ENCODE measurements around the gene CYP4F22. TPM values are rescaled to one million over a fixed set of nuclear protein-coding genes. Genes with fewer than 3 reads are reported as not detected.
A peak's percentile ranks its signal among the peaks of the same experiment; 100 is the strongest.

The CYP4F22 gene
- total and polyA plus RNA-seq, 9 of the 15 experiments (the other 6 are each of a cell fraction or from before 2014, with no cell fraction given) = not detected

GRCh38 chr19:15555759-15556633 lies 47.7 kb downstream of the CYP4F22 start (continued):
- 0 out of 2 replicates have a peak, but pooled peaks have one; percentile 17 for TF ChIP-seq AFF4 (CRISPR knock-in tag; IDR thresholded peaks at IDR 0.05)
- no peak for TF ChIP-seq AFF1 (IDR thresholded peaks at IDR 0.05; ENCODE audit: low read depth in 1 of 2, partially characterized antibody in 2 of 2)
- TF ChIP-seq, protein P1, sequence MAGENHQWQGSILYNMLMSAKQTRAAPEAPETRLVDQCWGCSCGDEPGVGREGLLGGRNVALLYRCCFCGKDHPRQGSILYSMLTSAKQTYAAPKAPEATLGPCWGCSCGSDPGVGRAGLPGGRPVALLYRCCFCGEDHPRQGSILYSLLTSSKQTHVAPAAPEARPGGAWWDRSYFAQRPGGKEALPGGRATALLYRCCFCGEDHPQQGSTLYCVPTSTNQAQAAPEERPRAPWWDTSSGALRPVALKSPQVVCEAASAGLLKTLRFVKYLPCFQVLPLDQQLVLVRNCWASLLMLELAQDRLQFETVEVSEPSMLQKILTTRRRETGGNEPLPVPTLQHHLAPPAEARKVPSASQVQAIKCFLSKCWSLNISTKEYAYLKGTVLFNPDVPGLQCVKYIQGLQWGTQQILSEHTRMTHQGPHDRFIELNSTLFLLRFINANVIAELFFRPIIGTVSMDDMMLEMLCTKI (IDR thresholded peaks at IDR 0.05; ENCODE audit: partially characterized antibody) = no peak
- TF ChIP-seq CEBPG (CRISPR knock-in tag; IDR thresholded peaks at IDR 0.05) = no peak
- TF ChIP-seq CEBPG (tag; conservative IDR thresholded peaks at IDR 0.05 in 1 of 2, IDR thresholded peaks at IDR 0.05 in 1 of 2) = no peak
- peak; percentile 27 for TF ChIP-seq KDM5B (IDR thresholded peaks at IDR 0.05; ENCODE audit: insufficient replicate concordance, low read depth, low read length)
- no peak for TF ChIP-seq CHD1 (IDR thresholded peaks at IDR 0.05; ENCODE audit: low read length)
- TF ChIP-seq SMARCE1 (IDR thresholded peaks at IDR 0.05) = no peak
- TF ChIP-seq CBX1 (IDR thresholded peaks at IDR 0.05; ENCODE audit: low read depth) = no peak
- TF ChIP-seq, protein P2, sequence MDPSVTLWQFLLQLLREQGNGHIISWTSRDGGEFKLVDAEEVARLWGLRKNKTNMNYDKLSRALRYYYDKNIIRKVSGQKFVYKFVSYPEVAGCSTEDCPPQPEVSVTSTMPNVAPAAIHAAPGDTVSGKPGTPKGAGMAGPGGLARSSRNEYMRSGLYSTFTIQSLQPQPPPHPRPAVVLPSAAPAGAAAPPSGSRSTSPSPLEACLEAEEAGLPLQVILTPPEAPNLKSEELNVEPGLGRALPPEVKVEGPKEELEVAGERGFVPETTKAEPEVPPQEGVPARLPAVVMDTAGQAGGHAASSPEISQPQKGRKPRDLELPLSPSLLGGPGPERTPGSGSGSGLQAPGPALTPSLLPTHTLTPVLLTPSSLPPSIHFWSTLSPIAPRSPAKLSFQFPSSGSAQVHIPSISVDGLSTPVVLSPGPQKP (CRISPR knock-in tag; IDR thresholded peaks at IDR 0.05) = no peak
- TF ChIP-seq NCOA4 (IDR thresholded peaks at IDR 0.05; ENCODE audit: partially characterized antibody) = no peak
- peak; percentile 20; the same call in 1 of the 2 replicates for TF ChIP-seq ZKSCAN1 (IDR thresholded peaks at IDR 0.05; ENCODE audit: low read depth, low read length)
- TF ChIP-seq ATF7 (IDR thresholded peaks at IDR 0.05) = peak; percentile 76
- TF ChIP-seq ZNF3 (CRISPR knock-in tag; IDR thresholded peaks at IDR 0.05) = no peak

Data from K562 (cell line).